HG03159 (cell line): ENCODE results near the gene GPR18.

Source experiments
- ATAC-seq: cut with Tn5 transposase; IDR thresholded peaks from one replicate; pipeline ENCODE4 v1.9.1; 2021; ENCODE audit warnings: mild to moderate bottlenecking, moderate library complexity; ENCODE audit not compliant: unreplicated experiment

Gene GPR18

GRCh38 chr13:99258210-99258860, at the start of gene GPR18:
TSS of gene GPR18 (minus strand) at chr13:99258379. CDS start at chr13:99255872, 2,507 bp downstream.
- ATAC-seq: peak; percentile 89

- no peak for ATAC-seq
Measured at GRCh38 chr13:99307648-99308339, 49.6 kb upstream of the GPR18 start.

GRCh38 chr13:99307247-99307646, 49.1 kb upstream of the GPR18 start, which contains the start of gene GPR183:
TSS of gene GPR183 (minus strand) at chr13:99307399. CDS start at chr13:99296145, 11,254 bp downstream.
- peak; percentile 61 for ATAC-seq

GRCh38 chr13:99305566-99305965, 47.4 kb upstream of the GPR18 start:
- no peak for ATAC-seq

- no peak for ATAC-seq
Measured at GRCh38 chr13:99305158-99305557, 47.0 kb upstream of the GPR18 start.

GRCh38 chr13:99304541-99304940, 46.4 kb upstream of the GPR18 start:
- no peak for ATAC-seq

- no peak for ATAC-seq
Measured at GRCh38 chr13:99303863-99304521, 45.8 kb upstream of the GPR18 start.

GRCh38 chr13:99302637-99303505, 44.7 kb upstream of the GPR18 start:
- no peak for ATAC-seq

GRCh38 chr13:99301913-99302636, 43.9 kb upstream of the GPR18 start:
- no peak for ATAC-seq

- ATAC-seq: no peak
Measured at GRCh38 chr13:99301056-99301838, 43.1 kb upstream of the GPR18 start.

- no peak for ATAC-seq
Measured at GRCh38 chr13:99299920-99300341, 41.8 kb upstream of the GPR18 start.

GRCh38 chr13:99299256-99299919, 41.2 kb upstream of the GPR18 start:
- ATAC-seq: no peak

GRCh38 chr13:99298056-99298455, 39.9 kb upstream of the GPR18 start:
- ATAC-seq: no peak

GRCh38 chr13:99297331-99297730, 39.2 kb upstream of the GPR18 start:
- ATAC-seq: no peak

GRCh38 chr13:99296398-99296797, 38.2 kb upstream of the GPR18 start:
- peak; percentile 51 for ATAC-seq

GRCh38 chr13:99295488-99296252, 37.5 kb upstream of the GPR18 start:
- no peak for ATAC-seq

GRCh38 chr13:99294958-99295357, 36.8 kb upstream of the GPR18 start:
- no peak for ATAC-seq

- no peak for ATAC-seq
Measured at GRCh38 chr13:99294198-99294597, 36.0 kb upstream of the GPR18 start.
